DOHH2 (cell line): Measurements from ENCODE around the gene NAA10.

Experiments used
- H3F3A ChIP-seq: fragments of 200-600 bp; sonication (generic), shearing (Covaris generic); 2 replicates; pipeline ENCODE4 v1.6.0; 2016; ENCODE audit warnings: antibody characterized with exemption, mild to moderate bottlenecking; ENCODE audit not compliant: control insufficient read depth, insufficient read depth
- H3K27ac ChIP-seq: fragments of 200-600 bp; sonication (generic); 2 replicates; pipeline ENCODE4 v1.5.1; 2014; ENCODE audit warnings: low read depth, mild to moderate bottlenecking, low read length, moderate library complexity
- H3K27me3 ChIP-seq: fragments of 200-600 bp; sonication (generic); 2 replicates; pipeline ENCODE4 v1.6.1; 2014; ENCODE audit warnings: mild to moderate bottlenecking, low read length, mixed read lengths; ENCODE audit not compliant: control insufficient read depth
- H3K36me3 ChIP-seq: fragments of 200-600 bp; sonication (generic); 2 replicates; pipeline ENCODE4 v1.6.1; 2014; ENCODE audit warnings: mild to moderate bottlenecking, low read length, moderate library complexity, mixed read lengths; ENCODE audit not compliant: control insufficient read depth
- H3K4me1 ChIP-seq: fragments of 200-600 bp; sonication (generic); 2 replicates; pipeline ENCODE4 v1.6.1; 2014; ENCODE audit warnings: mild to moderate bottlenecking, low read length, mixed read lengths; ENCODE audit not compliant: control insufficient read depth
- H3K4me2 ChIP-seq: fragments of 200-600 bp; sonication (generic); 2 replicates; pipeline ENCODE4 v1.6.0; 2014; ENCODE audit warnings: mild to moderate bottlenecking, low read length, moderate library complexity
- H3K4me3 ChIP-seq: fragments of 200-600 bp; sonication (generic); 2 replicates; pipeline ENCODE4 v1.5.1; 2014; ENCODE audit warnings: mild to moderate bottlenecking, low read length, mixed read lengths
- H3K79me2 ChIP-seq: fragments of 200-600 bp; sonication (generic); 2 replicates; pipeline ENCODE4 v1.6.1; 2014; ENCODE audit warnings: mild to moderate bottlenecking, low read length, mixed read lengths; ENCODE audit not compliant: control insufficient read depth
- H3K9me2 ChIP-seq: fragments of 200-600 bp; sonication (generic); replicated peaks from 2 replicates; pipeline ENCODE4 v1.6.1; 2014; ENCODE audit warnings: mild to moderate bottlenecking, low read length, mixed read lengths; ENCODE audit not compliant: control insufficient read depth
- H3K9me3 ChIP-seq: fragments of 200-600 bp; sonication (generic); 2 replicates; pipeline ENCODE4 v1.6.1; 2014; ENCODE audit warnings: antibody characterized with exemption, low read length, mixed read lengths; ENCODE audit not compliant: control insufficient read depth, insufficient read depth
- H4K20me1 ChIP-seq: fragments of 200-600 bp; sonication (generic); 2 replicates; pipeline ENCODE4 v1.6.0; 2014; ENCODE audit warnings: low read depth, mild to moderate bottlenecking, antibody characterized with exemption, low read length, moderate library complexity; ENCODE audit not compliant: control insufficient read depth, insufficient read depth
- EZH2phosphoT487 ChIP-seq: fragments of 200-600 bp; sonication (generic); IDR thresholded peaks from 2 replicates; pipeline ENCODE4 v1.6.1; 2017; ENCODE audit warnings: borderline replicate concordance, mild to moderate bottlenecking, antibody characterized with exemption, low read length, moderate library complexity, mixed read lengths
- TF ChIP-seq, protein P1 (sequence below): fragments of 200-600 bp; sonication (generic); IDR thresholded peaks from one replicate; pipeline ENCODE4 v1.5.1; 2014; ENCODE audit warnings: antibody characterized with exemption, mild to moderate bottlenecking, low read depth, low read length; ENCODE audit not compliant: poor library complexity, severe bottlenecking

NAA10 gene

GRCh38 chrX:153903238-153903980 lies 31.4 kb downstream of the NAA10 start:
- H4K20me1 ChIP-seq = no peaks in the 10 kb centered on the region
- no peaks in the 10 kb centered on the region for H3K27me3 ChIP-seq
- peak overlapping the region; percentile 19; the same call in 1 of the 2 replicates for H3K4me2 ChIP-seq
- TF ChIP-seq, protein P1, sequence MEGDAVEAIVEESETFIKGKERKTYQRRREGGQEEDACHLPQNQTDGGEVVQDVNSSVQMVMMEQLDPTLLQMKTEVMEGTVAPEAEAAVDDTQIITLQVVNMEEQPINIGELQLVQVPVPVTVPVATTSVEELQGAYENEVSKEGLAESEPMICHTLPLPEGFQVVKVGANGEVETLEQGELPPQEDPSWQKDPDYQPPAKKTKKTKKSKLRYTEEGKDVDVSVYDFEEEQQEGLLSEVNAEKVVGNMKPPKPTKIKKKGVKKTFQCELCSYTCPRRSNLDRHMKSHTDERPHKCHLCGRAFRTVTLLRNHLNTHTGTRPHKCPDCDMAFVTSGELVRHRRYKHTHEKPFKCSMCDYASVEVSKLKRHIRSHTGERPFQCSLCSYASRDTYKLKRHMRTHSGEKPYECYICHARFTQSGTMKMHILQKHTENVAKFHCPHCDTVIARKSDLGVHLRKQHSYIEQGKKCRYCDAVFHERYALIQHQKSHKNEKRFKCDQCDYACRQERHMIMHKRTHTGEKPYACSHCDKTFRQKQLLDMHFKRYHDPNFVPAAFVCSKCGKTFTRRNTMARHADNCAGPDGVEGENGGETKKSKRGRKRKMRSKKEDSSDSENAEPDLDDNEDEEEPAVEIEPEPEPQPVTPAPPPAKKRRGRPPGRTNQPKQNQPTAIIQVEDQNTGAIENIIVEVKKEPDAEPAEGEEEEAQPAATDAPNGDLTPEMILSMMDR = no peak
- TF ChIP-seq EZH2phosphoT487 = no peak
- H3K36me3 ChIP-seq = no peaks in the 10 kb centered on the region
- peaks cover 51% of the 10 kb centered on the region for H3K4me1 ChIP-seq
- no peaks in the 10 kb centered on the region for H3K9me3 ChIP-seq
- H3K79me2 ChIP-seq = no peaks in the 10 kb centered on the region
- no peak overlapping the region for H3K27ac ChIP-seq
- H3K9me2 ChIP-seq = no peaks in the 10 kb centered on the region
- no peaks in the 10 kb centered on the region; the same call in 1 of the 2 replicates for H3F3A ChIP-seq
- no peak overlapping the region for H3K4me3 ChIP-seq

DNA sequence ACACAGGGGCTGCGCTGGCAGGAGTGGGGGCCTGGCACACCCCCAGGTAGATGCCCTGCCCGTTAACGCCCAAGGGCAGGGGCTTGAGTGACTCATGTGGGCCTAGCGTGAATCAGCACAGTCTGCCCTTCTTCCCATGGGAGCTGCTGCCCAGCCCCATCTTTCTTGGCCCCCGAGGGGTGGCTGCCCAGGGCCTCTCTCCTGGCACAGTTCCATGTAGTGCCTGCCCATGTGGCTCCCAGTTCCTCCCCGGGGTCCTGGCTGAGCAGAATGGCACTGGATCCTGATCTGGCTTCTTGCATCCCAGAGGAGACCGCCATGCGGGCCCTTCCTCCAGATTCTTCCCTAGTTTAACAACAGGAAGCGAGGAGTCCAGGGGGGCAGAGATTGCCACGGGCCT lies 32.5 kb downstream of the NAA10 start:
- Histone ChIP-seq H3K4me1 (peaks cover 58% of the 10 kb centered on the region), H3K9me3 (no peaks in the 10 kb centered on the region), H3K27me3 (no peaks in the 10 kb centered on the region), H3K36me3 (no peaks in the 10 kb centered on the region), H3K27ac (no peak overlapping the region), H3K4me3 (no peak overlapping the region), H3K9me2 (no peaks in the 10 kb centered on the region), H3F3A (no peaks in the 10 kb centered on the region; the same call in 1 of the 2 replicates), H3K4me2 (no peak overlapping the region), H3K79me2 (no peaks in the 10 kb centered on the region), H4K20me1 (no peaks in the 10 kb centered on the region)
- TF ChIP-seq, protein P1 = no peak
- no peak for TF ChIP-seq EZH2phosphoT487

GRCh38 chrX:153901753-153902140 lies 33.1 kb downstream of the NAA10 start:
- Histone ChIP-seq H3K4me2 (peak overlapping the region; percentile 59), H3K27me3 (no peaks in the 10 kb centered on the region), H3K4me1 (peaks cover 58% of the 10 kb centered on the region), H3F3A (no peaks in the 10 kb centered on the region), H3K9me2 (no peaks in the 10 kb centered on the region), H3K4me3 (no peak overlapping the region; the same call in 1 of the 2 replicates), H3K36me3 (no peaks in the 10 kb centered on the region), H3K79me2 (no peaks in the 10 kb centered on the region), H3K9me3 (no peaks in the 10 kb centered on the region), H4K20me1 (no peaks in the 10 kb centered on the region), H3K27ac (no peak overlapping the region)
- TF ChIP-seq EZH2phosphoT487 = no peak
- TF ChIP-seq, protein P1 = no peak
